Endodermal cell (in vitro differentiated cells): Measurements from ENCODE around the gene RBPJL. TPM values are rescaled to one million over a fixed set of nuclear protein-coding genes. Genes with fewer than 3 reads are reported as not detected.

ENCODE experiments used
- DNase-seq: peaks from one replicate; pipeline ENCODE4 v3.0.0-alpha.2; 2017
- H3K27ac ChIP-seq: 2 replicates; pipeline ENCODE4 v1.5.1; 2013; ENCODE audit warnings: mild to moderate bottlenecking, low read depth, low read length, moderate library complexity
- H3K27me3 ChIP-seq: 2 replicates; pipeline ENCODE4 v1.6.1; 2013; ENCODE audit warnings: mild to moderate bottlenecking, low read length, moderate library complexity; ENCODE audit not compliant: insufficient read depth, control insufficient read depth, poor library complexity, severe bottlenecking
- H3K36me3 ChIP-seq: 2 replicates; pipeline ENCODE4 v1.7.0; 2013; ENCODE audit warnings: mild to moderate bottlenecking, low read length, moderate library complexity; ENCODE audit not compliant: control insufficient read depth, insufficient read depth
- H3K4me1 ChIP-seq: one replicate; pipeline ENCODE4 v1.7.0; 2013; ENCODE audit warnings: low read length; ENCODE audit not compliant: control insufficient read depth, insufficient read depth
- H3K4me3 ChIP-seq: 2 replicates; pipeline ENCODE4 v1.5.1; 2013; ENCODE audit warnings: mild to moderate bottlenecking, low read length, moderate library complexity
- H3K9ac ChIP-seq: 2 replicates; pipeline ENCODE4 v1.6.1; 2013; ENCODE audit warnings: mild to moderate bottlenecking, low read length, moderate library complexity; ENCODE audit not compliant: poor library complexity, severe bottlenecking; ENCODE audit errors: extremely low read depth
- H3K9me3 ChIP-seq: 2 replicates; pipeline ENCODE4 v1.6.1; 2013; ENCODE audit warnings: mild to moderate bottlenecking, low read length, moderate library complexity; ENCODE audit not compliant: control insufficient read depth
- H3K27ac Mint-ChIP-seq: 2 replicates; pipeline ENCODE4 v1.8.0; 2020; ENCODE audit warnings: mixed read lengths
- H3K27me3 Mint-ChIP-seq: 2 replicates; pipeline ENCODE4 v1.8.0; 2021; ENCODE audit warnings: mild to moderate bottlenecking, mixed read lengths; ENCODE audit not compliant: insufficient read depth
- H3K36me3 Mint-ChIP-seq: 2 replicates; pipeline ENCODE4 v1.8.0; 2020; ENCODE audit warnings: low read depth, mixed read lengths
- H3K4me1 Mint-ChIP-seq: 2 replicates; pipeline ENCODE4 v1.8.0; 2020; ENCODE audit warnings: mixed read lengths
- H3K4me3 Mint-ChIP-seq: 2 replicates; pipeline ENCODE4 v1.8.0; 2020; ENCODE audit warnings: mild to moderate bottlenecking, moderate library complexity, mixed read lengths
- H3K9me3 Mint-ChIP-seq: 2 replicates; pipeline ENCODE4 v1.8.0; 2020; ENCODE audit warnings: mild to moderate bottlenecking, mixed read lengths
- WGBS, 2 experiments: methylation state at CpG; one replicate each; pipeline versions ENCODE4 v1.1.5 to v1.1.7; 2013; ENCODE audit warnings: missing lambda C conversion rate in 2 of 2, mixed read lengths in 1 of 2; ENCODE audit not compliant: insufficient coverage in 1 of 2, insufficient read length in 1 of 2; 5-methylcytosine and 5-hydroxymethylcytosine counted together
- total RNA-seq, 2 donors: library from RNA; stranded (reverse); fragmentation: NEBNext Ultra II Directional in 1 of 2; extraction: Animal tissue kit (Norgen Biotek cat#: 25700) in 1 of 2; gene quantifications; 2 replicates in 1 of 2; 3 replicates in 1 of 2; pipeline ENCODE4 v1.2.1, GENCODE V29; 2021
- TF ChIP-seq, protein P1 (sequence below): fragments of 200-600 bp; sonication (generic); conservative IDR thresholded peaks from 2 replicates; pipeline ENCODE4 v1.5.0; 2021; ENCODE audit warnings: antibody characterized with exemption, mild to moderate bottlenecking

The RBPJL gene
- total RNA-seq, 2 donors from 2014 or later: not detected

DNA sequence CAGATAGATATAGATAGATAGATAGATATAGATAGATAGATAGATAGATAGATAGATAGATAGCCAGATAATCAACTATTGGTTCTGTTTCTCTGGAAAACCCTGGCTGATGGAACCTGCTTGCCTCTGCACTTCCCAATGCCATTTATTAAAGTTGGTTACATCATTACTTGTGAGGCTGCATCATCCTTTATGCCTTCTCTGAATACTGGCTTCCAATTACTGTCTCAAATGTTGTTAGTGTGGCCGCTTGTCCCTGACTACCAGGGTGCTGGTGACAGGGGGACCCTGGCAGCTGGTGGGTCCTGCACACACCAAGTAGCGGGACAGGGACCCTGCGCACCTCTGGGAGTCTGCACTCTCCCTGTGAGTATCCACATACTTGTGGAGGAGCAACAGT lies 48.4 kb upstream of the RBPJL start:
- H3K36me3 Mint-ChIP-seq: no peaks in the 10 kb centered on the region
- Histone ChIP-seq H3K4me1 (no peaks in the 10 kb centered on the region), H3K36me3 (no peaks in the 10 kb centered on the region), H3K4me3 (no peak overlapping the region), H3K9ac (no peak overlapping the region), H3K27ac (no peak overlapping the region), H3K9me3 (no peaks in the 10 kb centered on the region), H3K27me3 (no peaks in the 10 kb centered on the region)
- 93% methylated on average over 3 of the region's 3 CpGs; no CpG with 5 or more reads in 1 of the 2 experiments for WGBS, 2 experiments
- peaks cover 6% of the 10 kb centered on the region for H3K27me3 Mint-ChIP-seq
- H3K27ac Mint-ChIP-seq: no peak overlapping the region
- no peaks in the 10 kb centered on the region for H3K9me3 Mint-ChIP-seq
- H3K4me1 Mint-ChIP-seq: peaks cover 4% of the 10 kb centered on the region
- TF ChIP-seq, protein P1, sequence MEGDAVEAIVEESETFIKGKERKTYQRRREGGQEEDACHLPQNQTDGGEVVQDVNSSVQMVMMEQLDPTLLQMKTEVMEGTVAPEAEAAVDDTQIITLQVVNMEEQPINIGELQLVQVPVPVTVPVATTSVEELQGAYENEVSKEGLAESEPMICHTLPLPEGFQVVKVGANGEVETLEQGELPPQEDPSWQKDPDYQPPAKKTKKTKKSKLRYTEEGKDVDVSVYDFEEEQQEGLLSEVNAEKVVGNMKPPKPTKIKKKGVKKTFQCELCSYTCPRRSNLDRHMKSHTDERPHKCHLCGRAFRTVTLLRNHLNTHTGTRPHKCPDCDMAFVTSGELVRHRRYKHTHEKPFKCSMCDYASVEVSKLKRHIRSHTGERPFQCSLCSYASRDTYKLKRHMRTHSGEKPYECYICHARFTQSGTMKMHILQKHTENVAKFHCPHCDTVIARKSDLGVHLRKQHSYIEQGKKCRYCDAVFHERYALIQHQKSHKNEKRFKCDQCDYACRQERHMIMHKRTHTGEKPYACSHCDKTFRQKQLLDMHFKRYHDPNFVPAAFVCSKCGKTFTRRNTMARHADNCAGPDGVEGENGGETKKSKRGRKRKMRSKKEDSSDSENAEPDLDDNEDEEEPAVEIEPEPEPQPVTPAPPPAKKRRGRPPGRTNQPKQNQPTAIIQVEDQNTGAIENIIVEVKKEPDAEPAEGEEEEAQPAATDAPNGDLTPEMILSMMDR: no peak
- no peak overlapping the region for H3K4me3 Mint-ChIP-seq
- no peak for DNase-seq

DNA sequence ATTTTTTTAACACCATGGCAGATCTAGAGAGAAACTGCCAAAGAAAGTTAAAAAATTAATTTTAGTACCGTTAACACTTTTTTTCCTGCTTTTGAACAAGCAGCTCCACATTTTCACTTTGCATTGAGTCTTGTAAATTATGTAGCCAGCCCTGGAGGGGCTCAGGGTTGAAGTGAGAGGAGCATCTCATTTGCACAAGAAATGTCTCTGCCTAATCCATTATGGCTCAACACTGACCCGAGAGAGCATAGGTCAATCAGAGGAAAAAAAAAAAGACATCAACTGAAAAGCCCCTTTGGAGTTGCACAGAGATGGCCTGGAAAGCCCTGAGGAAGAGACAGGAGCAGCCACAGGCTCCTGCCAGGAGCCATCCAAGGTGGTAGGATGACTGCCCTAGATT lies 48.0 kb upstream of the RBPJL start:
- Mint-ChIP-seq H3K9me3 (no peaks in the 10 kb centered on the region), H3K27me3 (peaks cover 3% of the 10 kb centered on the region), H3K27ac (no peak overlapping the region), H3K4me3 (no peak overlapping the region), H3K36me3 (no peaks in the 10 kb centered on the region), H3K4me1 (peaks cover 4% of the 10 kb centered on the region)
- Histone ChIP-seq H3K4me3 (no peak overlapping the region), H3K9ac (no peak overlapping the region), H3K4me1 (no peaks in the 10 kb centered on the region), H3K27ac (no peak overlapping the region), H3K36me3 (no peaks in the 10 kb centered on the region), H3K9me3 (no peaks in the 10 kb centered on the region), H3K27me3 (no peaks in the 10 kb centered on the region)
- no peak for DNase-seq
- 39 to 58% methylated on average over 2 of the region's 2 CpGs for WGBS, 2 experiments
- TF ChIP-seq, protein P1: no peak

DNA sequence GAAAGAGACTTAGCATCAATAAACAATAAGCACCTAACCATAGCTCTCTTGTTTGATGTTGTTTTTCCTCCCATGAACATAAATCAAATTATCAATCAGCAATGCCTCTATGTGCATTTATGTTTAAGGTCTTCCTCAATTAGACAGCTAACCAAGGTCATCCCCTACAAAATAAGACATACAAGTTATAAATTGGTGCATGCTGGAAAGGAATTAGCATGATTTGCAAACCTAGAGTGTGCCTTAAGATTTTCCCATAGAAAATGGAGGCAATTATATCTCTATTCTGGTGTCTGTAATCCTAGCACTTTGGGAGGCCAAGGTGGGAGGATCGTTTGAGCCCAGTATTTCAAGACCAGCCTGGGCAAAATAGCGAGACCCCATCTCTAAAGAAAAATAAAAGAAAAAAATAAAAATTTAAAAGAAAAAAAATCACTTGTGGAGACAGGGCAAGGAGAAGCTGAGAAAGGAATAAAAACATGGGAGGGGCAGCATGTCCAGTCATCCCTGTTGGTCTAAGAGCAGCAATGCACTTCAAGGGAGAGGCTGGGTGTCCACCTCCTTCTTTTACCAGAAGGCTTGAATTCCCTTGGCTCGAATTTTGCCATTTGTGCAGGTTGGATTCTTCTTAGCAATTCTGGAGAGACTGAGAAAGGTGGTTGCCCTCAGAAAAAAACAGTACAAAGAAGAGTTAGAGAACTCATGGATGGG lies 42.9 kb upstream of the RBPJL start:
- no peak overlapping the region for H3K4me3 Mint-ChIP-seq
- TF ChIP-seq, protein P1: no peak

More for the DNA sequence above, 42.9 kb upstream of the RBPJL start:
- H3K36me3 Mint-ChIP-seq: no peaks in the 10 kb centered on the region
- Histone ChIP-seq H3K9ac (no peak overlapping the region), H3K4me3 (no peak overlapping the region), H3K27me3 (no peaks in the 10 kb centered on the region), H3K36me3 (no peaks in the 10 kb centered on the region), H3K27ac (no peak overlapping the region), H3K4me1 (no peaks in the 10 kb centered on the region), H3K9me3 (no peaks in the 10 kb centered on the region)
- H3K27ac Mint-ChIP-seq: no peak overlapping the region
- DNase-seq: no peak
- no peaks in the 10 kb centered on the region for H3K9me3 Mint-ChIP-seq
- H3K4me1 Mint-ChIP-seq: peaks cover 3% of the 10 kb centered on the region
- WGBS, 2 experiments: 90 to 100% methylated on average over 1 to 2 of the region's 3 CpGs
- H3K27me3 Mint-ChIP-seq: peaks cover 5% of the 10 kb centered on the region
